K562 (cell line): Measurements from ENCODE around the gene MTG2. TPM values are rescaled to one million over a fixed set of nuclear protein-coding genes. Genes with fewer than 3 reads are reported as not detected.

Experiments
- AFF4 ChIP-seq: sonication (generic); formaldehyde crosslinking; IDR thresholded peaks from 2 replicates; pipeline ENCODE4 v1.8.0; 2023; ENCODE audit warnings: mild to moderate bottlenecking, missing genetic modification reagents
- ATF2 ChIP-seq: sonication (generic); formaldehyde crosslinking; IDR thresholded peaks from 2 replicates; pipeline ENCODE4 v1.8.1; 2022; ENCODE audit warnings: missing genetic modification reagents
- CTCFL ChIP-seq: IDR thresholded peaks from 2 replicates; pipeline ENCODE4 v1.6.1; 2011; ENCODE audit warnings: borderline replicate concordance, low read depth, mild to moderate bottlenecking, moderate library complexity, low read length; ENCODE audit not compliant: insufficient read depth, poor library complexity, severe bottlenecking
- DLX4 ChIP-seq: fragments of 250-450 bp; sonication (Bioruptor Pico); IDR thresholded peaks from 2 replicates; pipeline ENCODE4 v1.6.1; 2021; ENCODE audit warnings: mild to moderate bottlenecking
- ELF2 ChIP-seq: fragments of 250-450 bp; sonication (Bioruptor Pico); IDR thresholded peaks from 2 replicates; pipeline ENCODE4 v1.5.0; 2021; ENCODE audit warnings: mild to moderate bottlenecking
- HMG20A ChIP-seq: fragments of 450-650 bp; formaldehyde crosslinking; conservative IDR thresholded peaks from 2 replicates; pipeline ENCODE4 v1.4.0; 2020; ENCODE audit warnings: mild to moderate bottlenecking, mixed read lengths
- HNRNPL ChIP-seq: fragments of 200-400 bp; formaldehyde crosslinking; IDR thresholded peaks from 2 replicates; pipeline ENCODE4 v1.6.1; 2017; ENCODE audit warnings: low read depth, mild to moderate bottlenecking, low read length
- IRF9 ChIP-seq: fragments of 450-650 bp; IDR thresholded peaks from 2 replicates; pipeline ENCODE4 v1.6.1; 2016; ENCODE audit warnings: missing biosample characterization, missing genetic modification characterization
- KDM1A ChIP-seq, 2 experiments: fragments of 450-650 bp; IDR thresholded peaks; 2 replicates each; pipeline ENCODE4 v1.6.1; 2016; ENCODE audit warnings: mild to moderate bottlenecking in 2 of 2
- MCM5 ChIP-seq: fragments of 450-650 bp; IDR thresholded peaks from 2 replicates; pipeline ENCODE4 v1.6.1; 2016; ENCODE audit warnings: low read depth
- NR2C1 ChIP-seq, 2 experiments: fragments of 450-650 bp; IDR thresholded peaks; 2 replicates each; pipeline ENCODE4 v1.6.1; 2017; ENCODE audit warnings: mild to moderate bottlenecking in 2 of 2, antibody characterized with exemption in 1 of 2, inconsistent platforms in 1 of 2, missing compliant biosample characterization in 1 of 2, missing genetic modification characterization in 1 of 2
- NRF1 ChIP-seq, 2 experiments: fragments of 450-650 bp; IDR thresholded peaks in 1 of 2; conservative IDR thresholded peaks in 1 of 2; 2 replicates each; pipeline ENCODE4 v1.6.1; 2014; ENCODE audit warnings: mild to moderate bottlenecking in 2 of 2
- POU5F1 ChIP-seq: fragments of 150-350 bp; IDR thresholded peaks from 2 replicates; pipeline ENCODE4 v1.6.1; 2014; ENCODE audit warnings: borderline replicate concordance, low read length, low read depth, mild to moderate bottlenecking; ENCODE audit not compliant: partially characterized antibody
- SETDB1 ChIP-seq: IDR thresholded peaks from one replicate; pipeline ENCODE4 v1.6.1; 2012; ENCODE audit warnings: low read length, control low read depth, inconsistent platforms
- SRF ChIP-seq, 2 experiments: fragments of 250-450, 450-650 bp in 1 of 2; sonication (Bioruptor Pico) in 1 of 2; sonication (generic) in 1 of 2; formaldehyde crosslinking; IDR thresholded peaks; 2 replicates each; pipeline versions ENCODE4 v1.5.0 to v1.5.1; 2020 to 2022; ENCODE audit warnings: mild to moderate bottlenecking in 1 of 2, missing genetic modification reagents in 1 of 2
- TEAD2 ChIP-seq: fragments of 450-650 bp; IDR thresholded peaks from 2 replicates; pipeline ENCODE4 v1.6.1; 2016; ENCODE audit warnings: missing genetic modification characterization, control low read depth, missing compliant biosample characterization
- ZNF324 ChIP-seq: fragments of 250-450 bp; sonication (Bioruptor Pico); IDR thresholded peaks from 2 replicates; pipeline ENCODE4 v1.4.0; 2020; ENCODE audit warnings: mild to moderate bottlenecking
- ZNF57 ChIP-seq: fragments of 450-650 bp; formaldehyde crosslinking; IDR thresholded peaks from 2 replicates; pipeline ENCODE4 v1.4.0; 2020; ENCODE audit warnings: mild to moderate bottlenecking, moderate library complexity
- ZNF696 ChIP-seq: fragments of 250-450 bp; sonication (Bioruptor Pico); conservative IDR thresholded peaks from 2 replicates; pipeline ENCODE4 v1.4.0; 2020; ENCODE audit warnings: mild to moderate bottlenecking, moderate library complexity
- polyA plus RNA-seq, 8 experiments: library from polyadenylated mRNA; depleted of rRNA in 4 of 8; stranded (reverse) in 5 of 8; unstranded in 3 of 8; fragments of >200 nt; fragmentation: Nextera tagmentation in 2 of 8; fragmentation: Illumina TruSeq in 1 of 8; extraction: Ambion mirVana in 2 of 8; extraction: Trizol in 1 of 8; gene quantifications; 2 replicates each; pipeline versions ENCODE4 v1.2.1 to v1.2.3, GENCODE V29; 2011 to 2014; ENCODE audit warnings: inconsistent platforms in 1 of 8, missing spikeins in 1 of 8
- total RNA-seq, 7 experiments: library from RNA; depleted of rRNA in 6 of 7; stranded (reverse); fragments of >200 nt in 6 of 7; fragmentation: Illumina TruSeq in 2 of 7; extraction: Trizol in 2 of 7; gene quantifications; 2 replicates each; pipeline versions ENCODE4 v1.2.1 to v1.2.3, GENCODE V29; 2011 to 2021; ENCODE audit warnings: low replicate concordance in 1 of 7

Gene MTG2
- total and polyA plus RNA-seq, 9 of the 15 experiments (the other 6 are each of a cell fraction or from before 2014, with no cell fraction given): 8.7 to 67.5 (median 44.5) TPM

GRCh38 chr20:62237801-62238568 lies 55.2 kb downstream of the MTG2 start, which contains the start of gene OSBPL2 (continued):
- no peak; the same call in 1 of the 2 replicates for TF ChIP-seq ELF2 (CRISPR knock-in tag)
- TF ChIP-seq ZNF696: no peak
- no peak for TF ChIP-seq DLX4 (CRISPR knock-in tag)
- TF ChIP-seq TEAD2 (tag): no peak
- TF ChIP-seq MCM5: no peak
- TF ChIP-seq AFF4 (CRISPR knock-in tag): no peak
- TF ChIP-seq ATF2 (CRISPR knock-in tag): no peak
- TF ChIP-seq ZNF57 (CRISPR knock-in tag): no peak
- peak; percentile 83 to 87 for TF ChIP-seq NRF1 (conservative IDR thresholded peaks at IDR 0.05 in 1 of 2, IDR thresholded peaks at IDR 0.05 in 1 of 2)
- no peak for TF ChIP-seq IRF9
- no peak for TF ChIP-seq HMG20A
- no peak for TF ChIP-seq HNRNPL
- no peak for TF ChIP-seq SETDB1
- TF ChIP-seq SRF (CRISPR knock-in tag; IDR thresholded peaks at IDR 0.05): peak in 1 of 2 experiments; percentile 86; a peak in 2 of 4 replicates
- no peak for TF ChIP-seq CTCFL
- TF ChIP-seq ZNF324 (CRISPR knock-in tag): no peak
- no peak for TF ChIP-seq POU5F1
- no peak for TF ChIP-seq KDM1A (IDR thresholded peaks at IDR 0.05)
- no peak for TF ChIP-seq NR2C1 (IDR thresholded peaks at IDR 0.05)
- TF ChIP-seq NR2C1 (tag; IDR thresholded peaks at IDR 0.05): no peak
